ENCODE measurements around the gene NOL8.

- no peak for TF ChIP-seq CTCF (IDR thresholded peaks at IDR 0.05)
- TF ChIP-seq POLR2A (IDR thresholded peaks at IDR 0.05) = no peak
Observed at GRCh38 chr9:92308893-92309292, 16.3 kb downstream of the NOL8 start.

Measured in testis (tissue), 2 donors.